Erythroblast (primary cell): ENCODE measurements around the gene ANP32B.

Experiments
- GATA1 ChIP-seq: IDR thresholded peaks from 2 replicates; pipeline ENCODE4 v1.6.1; 2011; ENCODE audit warnings: low read depth, mild to moderate bottlenecking, control low read depth, low read length, moderate library complexity
- POLR2A ChIP-seq: IDR thresholded peaks from 2 replicates; pipeline ENCODE4 v1.6.1; 2011; ENCODE audit warnings: mild to moderate bottlenecking, low read length

DNA sequence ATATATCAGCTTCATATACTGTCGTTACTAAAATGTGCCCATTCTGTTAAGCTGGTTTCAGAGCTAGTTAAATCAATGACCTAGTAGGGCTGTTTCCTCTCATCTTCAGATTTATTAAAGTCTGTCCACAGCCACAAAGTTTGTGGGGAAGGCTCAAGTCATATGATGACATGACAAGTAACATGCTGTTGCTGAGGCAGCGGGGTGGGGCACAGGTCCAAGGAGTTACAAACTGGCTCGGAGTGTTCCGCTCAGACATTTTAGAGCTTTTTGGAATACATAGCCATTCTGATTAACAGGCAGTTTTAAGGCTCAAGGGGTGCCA lies 2.7 kb upstream of the ANP32B start:
- TF ChIP-seq POLR2A = no peak
- TF ChIP-seq GATA1 = no peak
